Muscle of back (tissue), 11 donors: ENCODE data around the gene SLC38A10. TPM values are rescaled to one million over a fixed set of nuclear protein-coding genes. Genes with fewer than 3 reads are reported as not detected.
"Not testable (repeated sequence)": the region's sequence is repeated elsewhere in the genome, so short reads cannot be mapped to it uniquely, and the experiment has no call there.

ENCODE experiments used
- DNase-seq, 3 donors: peaks; one replicate each; pipeline versions ENCODE4 v3.0.0 to v3.0.0-alpha.2; 2013
- polyA plus RNA-seq, 10 donors: library from polyadenylated mRNA; unstranded; fragments of 120-200 nt; gene quantifications; one replicate each; pipeline ENCODE4 v1.2.1, GENCODE V29; 2013; ENCODE audit not compliant: insufficient read length in 10 of 10

SLC38A10 gene
- polyA plus RNA-seq, 10 donors: 33.7 to 55.6 (median 44.7) TPM

- DNase-seq: no peak
These were observed 62.4 kb downstream of the SLC38A10 start for GRCh38 chr17:81232616-81233241.

GRCh38 chr17:81231766-81232581 is 63.1 kb downstream of the SLC38A10 start:
- no peak for DNase-seq

GRCh38 chr17:81231121-81231645 is 63.9 kb downstream of the SLC38A10 start:
- no peak for DNase-seq

- DNase-seq: no peak
These were observed 64.9 kb downstream of the SLC38A10 start for GRCh38 chr17:81230043-81230820.

- no peak for DNase-seq
These were observed 65.5 kb downstream of the SLC38A10 start for GRCh38 chr17:81229666-81229920.

GRCh38 chr17:81228834-81229665 is 66.1 kb downstream of the SLC38A10 start:
- no peak for DNase-seq

- DNase-seq: no peak
These were observed 66.7 kb downstream of the SLC38A10 start for GRCh38 chr17:81228420-81228819.

- DNase-seq: not testable (repeated sequence)
These were observed 67.5 kb downstream of the SLC38A10 start for GRCh38 chr17:81227630-81228029.

- no peak for DNase-seq
These were observed 71.4 kb downstream of the SLC38A10 start for GRCh38 chr17:81223762-81224130.

GRCh38 chr17:81222906-81223761 is 72.0 kb downstream of the SLC38A10 start, which contains the start of gene CEP131:
Gene CEP131 (minus strand): TSS chr17:81222965. CDS start chr17:81220056, 2,909 bp downstream.
- DNase-seq: peak; percentile 98 to 99 (median 99)

GRCh38 chr17:81222620-81222905 is 72.5 kb downstream of the SLC38A10 start:
- no peak for DNase-seq

- DNase-seq: no peak
These were observed 73.1 kb downstream of the SLC38A10 start for GRCh38 chr17:81221842-81222619.

- no peak for DNase-seq
These were observed 73.7 kb downstream of the SLC38A10 start for GRCh38 chr17:81221371-81221841.

GRCh38 chr17:81219476-81220180 is 75.5 kb downstream of the SLC38A10 start:
- no peak for DNase-seq

GRCh38 chr17:81218991-81219390 is 76.1 kb downstream of the SLC38A10 start:
- DNase-seq: no peak

- no peak for DNase-seq
These were observed 76.6 kb downstream of the SLC38A10 start for GRCh38 chr17:81218459-81218858.

GRCh38 chr17:81217491-81217890 is 77.6 kb downstream of the SLC38A10 start:
- peak in 1 of 3 donors; percentile 30 for DNase-seq

- DNase-seq: no peak
These were observed 81.1 kb downstream of the SLC38A10 start for GRCh38 chr17:81213978-81214377.

- no peak for DNase-seq
These were observed 82.7 kb downstream of the SLC38A10 start for GRCh38 chr17:81212365-81212764.
